Smooth muscle cell (in vitro differentiated cells): ENCODE measurements around the gene CACNB3. TPM values are rescaled to one million over a fixed set of nuclear protein-coding genes. Genes with fewer than 3 reads are reported as not detected.
A peak's percentile ranks its signal among the peaks of the same experiment; 100 is the strongest.

ENCODE experiments used
- DNase-seq: peaks from one replicate; lab custom pipeline; 2025; ENCODE audit not compliant: unreplicated experiment; lab: John Stamatoyannopoulos, UW
- H2AFZ ChIP-seq: fragments of 200-600 bp; sonication (generic); 2 replicates; pipeline ENCODE4 v1.6.0; 2016; ENCODE audit warnings: antibody characterized with exemption, low read depth, mild to moderate bottlenecking
- H3F3A ChIP-seq: fragments of 200-600 bp; sonication (generic); 2 replicates; pipeline ENCODE4 v1.6.0; 2017; ENCODE audit warnings: antibody characterized with exemption, low read depth
- H3K27ac ChIP-seq: fragments of 200-600 bp; sonication (generic); 2 replicates; pipeline ENCODE4 v1.5.1; 2016; ENCODE audit warnings: low read depth, mild to moderate bottlenecking
- H3K27me3 ChIP-seq: fragments of 200-600 bp; sonication (generic); 2 replicates; pipeline ENCODE4 v1.6.1; 2016; ENCODE audit warnings: low read depth, mild to moderate bottlenecking
- H3K36me3 ChIP-seq: fragments of 200-600 bp; sonication (generic); 2 replicates; pipeline ENCODE4 v1.5.1; 2016; ENCODE audit warnings: low read depth
- H3K4me1 ChIP-seq: fragments of 200-600 bp; sonication (generic); 2 replicates; pipeline ENCODE4 v1.5.1; 2016; ENCODE audit warnings: low read depth
- H3K4me2 ChIP-seq: fragments of 200-600 bp; sonication (generic); 2 replicates; pipeline ENCODE4 v1.6.0; 2016; ENCODE audit warnings: mild to moderate bottlenecking
- H3K4me3 ChIP-seq: fragments of 200-600 bp; sonication (generic); 2 replicates; pipeline ENCODE4 v1.5.1; 2016; ENCODE audit warnings: mild to moderate bottlenecking
- H3K79me2 ChIP-seq: fragments of 200-600 bp; sonication (generic); 2 replicates; pipeline ENCODE4 v1.6.0; 2016; ENCODE audit warnings: low read depth, mild to moderate bottlenecking
- H3K9ac ChIP-seq: fragments of 200-600 bp; sonication (generic); 2 replicates; pipeline ENCODE4 v1.6.0; 2016; ENCODE audit warnings: low read depth
- H3K9me3 ChIP-seq: fragments of 200-600 bp; sonication (generic); replicated peaks from 2 replicates; pipeline ENCODE4 v1.5.1; 2016; ENCODE audit warnings: low read depth
- H4K20me1 ChIP-seq: fragments of 200-600 bp; sonication (generic); 2 replicates; pipeline ENCODE4 v1.6.0; 2016; ENCODE audit warnings: low read depth
- CTCF ChIP-seq: fragments of 200-600 bp; sonication (generic); IDR thresholded peaks from 2 replicates; pipeline ENCODE4 v1.5.1; 2017; ENCODE audit warnings: borderline replicate concordance, mild to moderate bottlenecking, antibody characterized with exemption; ENCODE audit not compliant: insufficient read depth, poor library complexity, severe bottlenecking
- WGBS: methylation state at CpG from one replicate; pipeline ENCODE4 v1.1.7; 2016; ENCODE audit warnings: low lambda C conversion rate; 5-methylcytosine and 5-hydroxymethylcytosine counted together
- polyA plus RNA-seq: library from polyadenylated mRNA; unstranded; fragments of >200 nt; fragmentation: Nextera tagmentation; extraction: Ambion mirVana; gene quantifications from 2 replicates; pipeline ENCODE4 v1.2.1, GENCODE V29; 2016
- total RNA-seq: library from RNA; depleted of rRNA; stranded (reverse); fragments of >200 nt; gene quantifications from 2 replicates; pipeline ENCODE4 v1.2.3, GENCODE V29; 2014

Gene CACNB3
- total and polyA plus RNA-seq, 2 experiments from 2014 or later = 18.5 to 21.7 TPM

GRCh38 chr12:48813465-48814261 is 4.6 kb upstream of the CACNB3 start:
- Histone ChIP-seq H3K4me1 (peaks cover 26% of the 10 kb centered on the region), H3K27me3 (no peaks in the 10 kb centered on the region), H3K9me3 (no peaks in the 10 kb centered on the region), H3K9ac (peak overlapping the region; percentile 67), H2AFZ (peak overlapping the region; percentile 93), H3K27ac (no peak overlapping the region), H4K20me1 (no peaks in the 10 kb centered on the region), H3K4me3 (peak overlapping the region; percentile 89), H3K4me2 (peak overlapping the region; percentile 97), H3K79me2 (no peaks in the 10 kb centered on the region), H3F3A (peaks cover 10% of the 10 kb centered on the region), H3K36me3 (no peaks in the 10 kb centered on the region)
- no peak for DNase-seq
- TF ChIP-seq CTCF = no peak
- 11% methylated on average over 15 of the region's 18 CpGs for WGBS

GRCh38 chr12:48814262-48815125 is 3.8 kb upstream of the CACNB3 start:
- Histone ChIP-seq H3K4me3 (peak overlapping the region; percentile 89), H3K9me3 (no peaks in the 10 kb centered on the region), H3K27ac (peak overlapping the region; percentile 48), H3K79me2 (no peaks in the 10 kb centered on the region), H3K27me3 (no peaks in the 10 kb centered on the region), H3F3A (peaks cover 10% of the 10 kb centered on the region), H4K20me1 (no peaks in the 10 kb centered on the region), H3K4me2 (peak overlapping the region; percentile 97), H3K9ac (peak overlapping the region; percentile 67), H3K4me1 (peaks cover 31% of the 10 kb centered on the region), H3K36me3 (no peaks in the 10 kb centered on the region), H2AFZ (peak overlapping the region; percentile 93)
- WGBS = under 1% methylated on average over 60 of the region's 70 CpGs
- DNase-seq = peak; percentile 69
- peak; percentile 97 for TF ChIP-seq CTCF

GRCh38 chr12:48815126-48816110 is 2.9 kb upstream of the CACNB3 start:
- peak overlapping the region; percentile 93 for H2AFZ ChIP-seq
- H3K9me3 ChIP-seq = no peaks in the 10 kb centered on the region
- H3K27me3 ChIP-seq = no peaks in the 10 kb centered on the region
- H4K20me1 ChIP-seq = no peaks in the 10 kb centered on the region
- H3K79me2 ChIP-seq = no peaks in the 10 kb centered on the region
- H3K36me3 ChIP-seq = no peaks in the 10 kb centered on the region
- no peak for TF ChIP-seq CTCF
- H3F3A ChIP-seq = peaks cover 10% of the 10 kb centered on the region
- peak overlapping the region; percentile 48 for H3K27ac ChIP-seq
- peaks cover 36% of the 10 kb centered on the region for H3K4me1 ChIP-seq
- peak overlapping the region; percentile 89 for H3K4me3 ChIP-seq
- peak overlapping the region; percentile 97 for H3K4me2 ChIP-seq
- WGBS = 2% methylated on average over 44 of the region's 54 CpGs
- peak; percentile 69 for DNase-seq
- H3K9ac ChIP-seq = peak overlapping the region; percentile 29
